Non-pigmented ciliary epithelial cell (primary cell): ENCODE data around the gene FBN1.

Experiments used
- DNase-seq: peaks from one replicate; pipeline ENCODE4 v3.0.0-alpha.2; 2010; ENCODE audit warnings: low read depth

FBN1 gene

DNA sequence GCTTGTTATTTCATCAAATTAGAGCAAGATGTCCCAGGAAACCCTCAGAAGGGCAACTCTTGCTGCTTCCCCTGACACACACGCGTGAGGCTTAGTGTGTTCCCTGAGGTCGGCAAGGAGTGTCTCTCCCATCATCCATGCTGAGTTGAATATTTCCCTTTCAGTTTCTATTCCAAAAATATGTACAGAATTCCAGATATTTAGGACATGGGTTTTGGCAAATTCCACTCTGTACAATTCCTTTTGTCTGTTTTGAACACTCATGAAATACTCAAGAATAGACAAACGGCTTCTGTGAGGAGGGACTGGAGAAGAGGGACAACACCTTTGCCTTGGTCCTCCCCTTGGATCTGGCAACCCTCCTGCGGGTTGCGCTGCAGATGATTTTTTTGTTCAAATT lies 176.2 kb downstream of the FBN1 start:
- no peak for DNase-seq

DNA sequence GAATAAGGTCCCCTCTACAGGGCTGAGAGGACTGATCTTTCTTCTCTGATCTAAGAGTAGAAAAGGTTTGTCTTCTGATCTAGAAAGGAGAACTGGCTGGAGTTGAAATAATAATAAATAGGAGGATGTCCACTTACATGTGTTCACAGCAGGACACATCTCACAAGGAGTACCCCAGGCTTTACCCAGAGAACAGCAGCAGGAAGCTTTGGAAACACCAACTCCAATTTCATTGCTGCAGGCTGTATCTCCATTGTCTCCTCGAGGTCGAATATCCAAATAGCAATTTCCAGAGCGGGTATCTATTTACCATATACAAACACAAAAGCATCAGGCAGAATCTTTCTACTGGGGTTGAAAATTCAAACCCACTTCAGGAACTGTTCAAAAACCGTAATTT lies 177.7 kb downstream of the FBN1 start:
- DNase-seq = no peak

DNA sequence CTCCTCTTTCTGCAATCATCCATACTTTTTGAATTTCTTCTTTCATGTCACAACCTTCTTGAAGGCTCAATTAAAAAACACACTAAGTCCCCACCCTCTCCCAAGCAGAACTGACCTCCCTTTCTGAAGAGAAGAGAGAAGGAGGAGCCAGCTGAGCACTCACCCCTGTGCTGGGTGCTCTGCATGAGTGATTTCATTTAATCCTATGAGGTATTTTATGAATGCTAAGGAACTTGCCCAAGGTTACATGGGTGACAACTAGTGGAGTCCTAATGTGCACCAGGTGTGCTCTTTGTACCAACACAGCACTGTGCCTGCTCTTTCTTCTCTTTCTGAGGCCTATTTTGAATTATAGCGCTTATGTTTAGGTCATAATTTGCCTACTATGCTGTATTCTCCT lies 178.7 kb downstream of the FBN1 start:
- DNase-seq = no peak

DNA sequence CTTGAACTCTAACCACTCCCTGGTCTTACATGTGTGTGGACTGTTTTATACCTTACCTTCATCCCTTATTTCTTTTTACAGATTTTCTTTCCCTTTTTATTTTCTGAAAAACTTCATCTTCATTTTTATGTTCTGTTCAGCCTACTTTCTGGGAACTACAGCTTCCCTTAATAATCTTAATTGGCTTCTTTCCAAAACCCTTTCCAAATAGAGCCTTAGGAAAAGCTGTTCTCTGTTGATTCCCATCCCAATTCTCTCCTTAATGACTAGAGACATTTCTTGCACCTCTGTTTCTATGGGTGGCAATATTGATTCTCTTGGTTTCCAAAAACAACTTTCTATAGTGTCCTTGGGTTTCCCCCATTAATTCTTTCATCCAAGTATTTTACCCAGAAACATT lies 179.4 kb downstream of the FBN1 start:
- no peak for DNase-seq

DNA sequence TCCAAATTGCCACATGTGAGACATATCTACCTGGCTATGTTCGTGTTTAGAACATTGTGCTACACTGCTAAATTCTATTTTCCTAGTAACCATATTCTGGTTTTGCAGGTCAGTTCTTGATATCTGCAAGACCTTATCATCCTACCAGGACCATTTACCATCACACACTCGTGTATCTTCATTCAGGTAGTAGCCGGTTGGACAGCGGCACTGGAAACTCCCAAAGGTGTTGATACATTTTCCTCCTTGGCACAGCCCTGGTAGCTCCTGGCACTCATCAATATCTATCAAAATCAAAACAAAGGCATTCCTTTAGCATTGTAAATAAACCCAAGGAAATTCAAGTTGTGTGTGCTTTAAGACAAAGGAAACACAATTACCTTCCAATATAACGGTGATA lies 180.1 kb downstream of the FBN1 start:
- DNase-seq = no peak

DNA sequence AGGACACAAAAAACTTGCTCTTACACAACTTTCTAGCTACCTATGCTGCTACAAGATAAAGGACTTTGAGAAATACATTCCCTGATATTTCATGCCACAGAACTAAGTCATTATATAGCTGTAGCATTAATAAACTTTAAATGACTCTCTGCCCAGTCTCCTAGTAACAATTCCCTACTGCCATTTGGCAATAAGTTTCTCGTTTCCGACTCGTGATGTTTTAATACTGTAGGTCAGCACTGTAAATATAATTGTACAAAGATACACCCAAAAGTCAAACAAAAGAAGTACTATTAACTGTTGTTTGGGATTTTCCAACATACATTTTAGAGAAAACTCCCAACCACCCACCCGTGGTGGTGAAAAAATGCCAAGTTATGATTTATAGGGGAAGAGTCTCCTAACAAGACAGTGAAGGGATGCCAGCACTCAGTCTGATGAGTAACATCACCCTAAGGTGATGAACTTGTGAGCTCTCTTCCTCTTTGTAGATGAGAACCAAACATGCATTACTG lies 182.1 kb downstream of the FBN1 start:
- no peak for DNase-seq

DNA sequence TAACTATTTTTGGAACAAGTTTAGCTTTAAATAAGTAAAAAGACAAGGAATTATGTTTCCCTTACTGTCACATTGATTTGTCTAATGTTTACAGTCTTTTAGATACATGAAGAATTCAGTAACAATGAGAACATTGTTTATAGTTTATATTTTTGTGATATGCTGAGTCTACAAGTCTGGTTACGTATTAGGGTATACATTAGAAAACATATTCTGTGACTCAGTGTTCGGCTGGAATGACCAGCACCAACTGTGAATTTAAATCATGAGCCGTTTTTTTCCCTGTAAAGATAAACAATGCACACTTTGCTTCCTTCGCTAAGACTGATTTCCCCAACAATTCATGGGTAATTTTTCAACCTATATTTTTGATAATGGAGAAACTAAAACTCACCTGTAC lies 182.8 kb downstream of the FBN1 start:
- DNase-seq = no peak

DNA sequence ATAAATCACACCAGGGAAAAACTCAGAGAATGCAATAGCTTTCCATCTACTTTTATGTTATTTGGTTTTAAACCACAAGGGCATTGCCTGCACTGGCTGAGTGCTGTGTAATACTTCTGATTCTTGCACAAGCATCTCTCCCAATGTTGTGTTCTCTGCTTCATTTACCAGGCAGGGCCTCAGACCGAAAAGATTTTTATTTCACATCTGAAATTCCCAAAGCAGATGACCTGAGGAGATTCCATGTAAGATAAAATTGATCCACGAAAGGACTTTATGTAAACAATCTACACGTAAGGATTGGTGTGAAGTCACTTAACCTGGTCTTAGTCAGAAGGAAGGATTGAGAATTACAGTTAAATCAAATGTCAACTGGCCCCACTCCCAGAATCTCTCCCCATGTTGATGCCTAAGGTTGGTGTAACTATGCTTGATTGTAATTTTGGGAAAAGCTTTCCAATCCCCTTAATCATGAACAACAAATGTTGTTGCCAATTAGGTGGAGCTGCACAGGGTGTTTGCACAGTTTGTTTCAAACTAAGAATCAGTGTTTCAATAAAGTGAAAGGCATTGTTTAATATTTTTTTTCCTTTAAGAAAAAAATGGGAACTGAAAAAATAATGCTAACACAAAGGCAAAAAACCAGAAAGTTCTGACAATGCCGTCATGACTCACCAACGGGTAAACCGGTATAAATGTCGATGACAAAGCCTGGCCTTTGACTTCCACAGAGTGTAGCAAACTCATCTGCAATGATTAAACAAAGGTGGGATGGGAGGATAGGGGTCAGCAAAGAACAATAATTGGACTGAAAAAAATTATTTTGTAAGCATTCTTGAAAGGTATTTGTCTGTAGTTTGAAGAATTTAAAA lies 185.7 kb downstream of the FBN1 start:
- no peak for DNase-seq

DNA sequence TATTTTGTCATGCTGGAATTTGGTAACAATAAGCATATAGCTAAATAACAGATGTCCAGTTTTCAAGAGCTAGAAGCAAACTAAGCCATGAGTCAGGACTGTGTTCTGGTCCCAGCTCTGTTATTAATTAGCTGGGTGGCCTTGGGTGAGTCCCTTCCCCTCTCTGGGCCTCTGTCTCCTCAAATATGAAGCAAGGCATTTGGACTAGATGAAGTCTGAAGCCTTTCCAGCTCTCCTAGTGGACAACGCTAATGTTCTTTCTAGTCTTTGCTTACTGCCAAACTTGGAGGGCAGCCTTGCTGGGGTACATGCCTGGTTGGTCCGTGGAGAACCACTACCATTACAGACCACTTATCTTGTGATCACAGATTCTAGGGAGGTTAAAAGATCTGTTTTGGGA lies 186.6 kb downstream of the FBN1 start:
- no peak for DNase-seq

DNA sequence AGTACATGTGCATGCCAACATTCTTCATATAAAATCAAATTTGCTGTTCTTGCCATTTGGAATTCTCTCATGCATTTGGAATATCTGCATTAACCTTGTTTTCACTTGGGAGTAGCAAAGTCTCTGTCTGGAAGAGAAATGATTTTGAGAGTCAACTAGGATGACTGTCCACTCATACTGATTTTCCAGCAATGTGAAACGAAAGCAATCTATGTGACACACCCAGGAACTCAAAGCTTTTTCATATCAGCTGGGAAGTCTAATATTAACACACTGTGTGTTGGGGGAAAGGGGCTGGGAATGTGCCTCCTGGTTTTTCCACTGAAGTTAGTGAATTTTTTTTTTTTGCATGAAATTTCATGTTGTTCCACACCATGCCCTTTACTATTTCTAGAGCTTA lies 189.4 kb downstream of the FBN1 start:
- no peak for DNase-seq

DNA sequence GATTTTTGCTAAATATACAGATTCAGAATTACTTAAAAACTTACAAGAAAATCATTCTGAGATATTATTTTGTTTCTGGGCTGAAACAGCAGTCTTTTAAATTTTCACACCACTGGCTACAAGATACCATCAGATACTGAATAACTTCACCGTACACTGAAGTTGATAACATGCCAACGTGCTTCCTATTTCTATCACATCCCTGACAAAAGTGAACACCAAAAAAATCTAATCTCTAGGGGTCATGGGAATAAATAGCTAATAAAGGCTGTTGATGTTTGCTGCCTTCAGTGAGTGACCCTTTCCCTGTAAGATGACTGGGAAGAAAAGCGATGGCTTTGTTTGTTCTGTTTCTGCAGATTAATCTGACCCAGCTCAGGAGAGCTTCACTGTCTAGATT lies 193.8 kb downstream of the FBN1 start:
- DNase-seq = no peak

DNA sequence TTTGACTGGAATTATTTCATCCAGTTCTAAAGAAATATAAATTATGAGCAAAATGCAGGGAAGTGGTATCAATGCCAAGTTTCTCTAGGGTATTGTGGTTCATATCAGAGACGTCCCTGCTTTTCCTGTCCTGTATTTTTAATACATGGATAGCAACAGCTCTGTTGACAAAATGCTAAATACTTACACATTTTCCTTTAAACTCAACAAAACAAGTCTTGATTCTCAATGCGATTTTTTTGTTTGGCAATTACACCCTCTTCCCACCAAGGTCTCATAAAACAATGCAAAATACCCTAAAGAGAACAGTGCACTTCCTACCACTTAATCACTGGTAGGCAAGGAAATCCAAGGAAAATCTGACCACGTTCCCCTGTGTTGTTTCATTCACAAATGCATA lies 194.3 kb downstream of the FBN1 start:
- DNase-seq = no peak

DNA sequence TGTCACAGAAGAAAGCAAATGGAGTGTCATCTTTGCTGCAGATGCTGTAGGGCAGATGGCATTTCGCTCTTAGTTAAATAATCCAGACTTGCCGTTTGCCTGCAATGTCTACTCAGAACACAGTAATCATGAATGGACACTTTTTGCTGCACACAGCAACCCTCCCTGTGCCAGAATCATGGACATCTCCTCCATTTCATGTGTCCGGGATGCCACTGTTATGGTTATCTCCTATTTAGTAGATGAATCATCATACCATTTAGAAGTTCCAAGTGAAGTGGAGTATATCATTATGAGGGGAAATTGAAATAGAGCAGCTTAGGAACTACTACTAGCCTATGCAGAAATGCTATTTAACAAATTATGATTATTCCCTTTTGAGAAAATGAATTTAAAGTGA lies 195.8 kb downstream of the FBN1 start:
- DNase-seq = no peak

DNA sequence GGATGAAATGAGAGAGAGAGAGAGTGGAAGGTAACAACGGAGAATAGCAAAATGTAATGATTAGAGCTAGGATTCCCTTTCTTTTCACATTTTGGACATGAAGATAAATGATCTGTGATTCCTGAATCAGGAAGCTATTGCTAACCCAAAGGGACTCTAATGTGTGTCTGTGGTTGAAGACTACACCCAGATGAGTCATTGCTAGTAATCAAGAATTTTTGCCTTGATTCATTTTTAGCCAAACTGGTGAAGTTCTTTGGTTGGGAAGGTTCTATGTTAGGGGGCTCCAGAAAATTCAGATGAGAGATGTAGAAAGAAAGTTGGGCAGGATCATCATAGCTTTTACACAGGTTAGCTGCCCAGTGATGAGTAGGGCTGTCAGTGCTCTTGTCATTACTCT lies 197.9 kb downstream of the FBN1 start:
- DNase-seq = no peak

DNA sequence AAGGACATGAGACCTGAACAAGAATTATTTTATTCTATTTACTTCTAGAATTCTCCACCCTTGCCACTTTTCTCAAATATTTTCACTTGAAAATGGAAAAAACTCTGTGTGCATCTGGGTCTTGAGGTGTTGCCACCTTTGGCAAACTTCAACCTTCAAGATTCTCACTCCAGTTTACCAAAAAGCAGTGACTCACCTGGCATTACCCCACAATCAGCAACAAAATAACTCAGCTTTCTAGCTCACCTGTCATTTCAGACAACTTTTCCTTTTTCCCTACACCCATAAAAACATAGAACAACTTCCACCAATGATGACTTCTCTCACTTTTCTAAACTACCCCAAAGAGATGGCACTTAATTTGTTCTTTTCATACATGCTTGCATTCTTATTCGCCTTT lies 198.5 kb downstream of the FBN1 start:
- no peak for DNase-seq

DNA sequence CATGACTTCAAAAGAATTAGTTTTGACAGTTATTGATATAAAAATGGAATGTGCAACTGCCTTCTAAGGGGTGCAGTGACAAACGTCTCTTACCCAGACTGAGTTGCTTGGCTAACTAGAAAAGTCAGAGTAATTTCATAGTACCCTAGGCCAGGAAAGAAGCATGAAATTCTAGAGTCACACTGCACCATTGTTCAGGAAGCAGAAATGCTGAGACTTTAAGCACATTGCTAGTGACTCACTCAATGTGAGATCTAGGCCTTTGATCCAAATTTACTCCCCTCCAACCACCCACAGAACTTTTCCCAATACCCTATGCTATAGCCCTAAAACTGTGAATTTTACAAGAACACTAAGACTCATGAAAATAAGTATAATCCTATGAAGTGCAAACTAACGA lies 203.5 kb downstream of the FBN1 start:
- no peak for DNase-seq

DNA sequence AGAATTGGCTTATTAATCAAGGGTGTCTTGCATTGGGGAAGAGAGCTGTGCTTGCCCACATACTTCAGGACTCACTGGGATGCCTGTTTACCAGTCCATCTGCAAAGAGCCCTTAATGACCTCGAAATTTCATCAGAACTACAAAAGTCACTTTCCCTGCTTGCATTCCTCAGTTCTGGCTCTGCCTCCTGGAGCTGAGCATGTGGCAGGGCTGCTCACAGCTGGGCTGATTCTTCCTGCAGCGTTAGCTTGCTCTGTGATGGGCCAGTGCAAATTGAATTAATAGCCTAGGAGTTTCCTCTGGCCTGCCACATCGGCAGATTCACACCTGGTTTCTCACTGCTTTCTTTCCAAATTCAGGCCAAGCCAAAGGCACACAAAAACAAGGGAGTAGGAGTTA lies 205.4 kb downstream of the FBN1 start:
- DNase-seq = no peak

DNA sequence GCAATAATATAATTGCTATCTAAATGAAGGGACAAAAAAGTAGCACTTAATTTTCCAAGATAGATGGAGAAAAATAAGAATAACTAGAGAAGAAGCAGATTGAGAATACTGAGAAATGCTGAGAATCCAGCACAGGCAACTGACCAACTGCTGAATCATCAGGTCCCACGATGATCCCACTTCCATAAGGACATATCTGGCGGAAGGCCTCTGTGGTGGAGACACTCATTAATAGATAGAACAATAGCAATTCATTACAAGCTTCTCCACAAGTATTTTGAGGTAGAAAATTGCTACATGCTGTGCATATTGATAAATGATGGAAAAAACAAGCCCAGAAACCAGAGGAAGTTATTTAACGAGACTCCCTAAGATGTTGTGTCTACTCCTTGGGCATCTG lies 208.3 kb downstream of the FBN1 start:
- no peak for DNase-seq

DNA sequence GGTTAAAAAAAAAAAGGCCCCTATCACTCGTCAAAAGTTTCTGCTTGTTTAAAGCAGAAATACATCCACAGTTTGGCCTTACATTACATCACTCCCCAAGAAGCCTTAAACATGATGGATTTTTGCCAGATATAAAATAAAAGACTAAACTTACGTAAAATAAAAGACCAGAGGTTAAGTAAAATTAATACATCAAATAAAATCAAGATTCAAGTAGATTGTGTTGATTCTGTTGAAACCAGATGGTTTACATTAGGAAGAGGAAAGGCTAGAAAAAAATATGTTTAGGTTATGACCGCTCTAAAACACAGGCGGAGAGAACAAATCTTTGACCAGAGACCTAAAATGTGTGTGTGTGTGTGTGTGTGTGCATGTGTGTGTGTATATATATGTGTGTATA lies 210.2 kb downstream of the FBN1 start:
- DNase-seq = no peak

DNA sequence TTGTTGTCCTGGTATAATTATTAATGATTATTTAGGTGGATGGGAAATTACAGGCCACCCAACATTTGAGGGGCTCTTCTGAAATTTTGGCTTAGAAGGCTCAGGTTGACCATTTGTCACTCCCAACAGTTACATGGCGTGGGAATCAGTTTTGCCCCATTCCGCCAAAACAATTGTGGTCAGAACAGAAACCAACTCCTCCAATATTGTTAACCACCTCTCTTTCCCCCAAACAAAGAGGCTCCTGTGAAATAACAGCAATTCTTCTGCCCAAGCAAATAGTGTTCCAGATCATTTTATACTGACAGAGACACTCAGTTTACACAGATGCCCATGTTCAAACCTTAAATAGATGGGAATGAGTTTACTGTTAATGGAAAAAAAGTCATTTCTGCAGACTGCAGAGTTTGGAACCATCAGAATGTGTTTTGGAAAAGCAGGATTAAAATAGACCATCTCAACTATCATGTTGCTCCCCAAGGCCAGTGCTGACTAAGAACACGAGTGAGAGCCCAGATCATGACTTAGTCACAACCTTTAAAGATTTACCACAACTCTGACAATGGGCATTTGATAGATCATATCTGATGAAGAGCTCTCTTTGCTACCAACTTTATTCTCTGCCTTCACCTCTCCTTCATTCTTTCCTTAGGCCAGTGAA lies 212.2 kb downstream of the FBN1 start:
- DNase-seq = no peak

DNA sequence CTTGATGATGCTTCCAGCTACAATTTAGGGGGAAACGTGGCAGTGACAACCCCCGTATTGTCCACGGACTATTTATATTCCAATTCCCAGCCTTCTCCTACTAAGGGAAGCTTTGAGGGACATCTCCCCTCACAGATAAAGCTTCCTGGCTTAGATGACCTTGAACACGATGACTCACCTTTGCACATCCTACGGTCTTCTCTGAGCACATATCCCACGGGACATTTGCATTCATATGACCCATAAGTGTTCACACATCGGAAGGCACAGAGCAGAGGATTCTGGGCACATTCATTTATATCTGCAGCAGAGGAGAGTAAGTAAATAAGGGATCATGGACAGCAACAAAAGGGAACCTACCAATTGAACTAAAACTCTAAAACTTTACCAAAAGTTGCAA lies 212.8 kb downstream of the FBN1 start:
- DNase-seq = no peak

DNA sequence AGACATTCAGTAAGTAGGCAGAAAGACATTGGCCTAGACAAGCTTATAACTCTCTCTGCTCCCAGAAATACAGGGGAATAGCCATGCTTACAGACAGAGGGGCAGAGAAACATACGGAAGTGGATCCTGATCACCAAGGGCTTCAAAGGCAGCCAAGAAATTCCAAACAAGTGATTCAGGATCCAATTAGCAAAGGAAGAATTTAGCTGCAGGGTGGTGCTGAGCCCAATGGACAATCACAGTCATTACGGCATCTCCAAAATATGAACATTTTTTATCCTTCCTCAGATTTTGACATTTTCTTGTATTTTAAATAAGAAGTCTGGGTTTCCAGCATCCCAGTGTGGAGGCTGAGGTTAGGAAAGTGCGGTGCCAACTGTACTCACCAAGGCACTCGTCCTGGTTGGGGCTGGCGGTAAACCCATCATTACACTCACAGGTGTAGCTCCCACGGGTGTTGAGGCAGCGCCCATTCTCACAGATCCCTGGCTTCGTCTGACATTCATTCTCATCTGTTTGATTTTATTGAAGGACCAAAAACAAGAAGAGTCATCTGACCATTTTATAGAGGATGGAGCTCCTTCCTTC lies 217.5 kb downstream of the FBN1 start:
- peak; percentile 46 for DNase-seq

DNA sequence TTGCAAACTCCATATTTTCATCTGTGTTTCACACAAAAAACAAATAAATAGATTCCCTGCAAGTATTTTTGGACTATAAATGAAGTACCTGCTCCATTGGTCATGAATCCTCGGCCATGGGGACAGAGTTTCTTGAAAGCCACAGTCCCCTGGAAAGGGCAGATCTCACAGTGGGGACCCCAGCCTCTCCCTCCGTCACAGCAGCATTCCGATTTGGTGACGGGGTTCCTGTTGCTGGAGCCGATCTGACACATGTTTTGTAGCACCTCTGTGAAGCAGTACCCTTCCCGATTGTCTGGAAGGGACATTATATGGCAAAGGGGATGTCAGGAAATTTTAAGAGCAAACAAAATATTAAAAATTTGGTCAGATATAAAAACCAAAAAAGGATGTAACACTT lies 218.0 kb downstream of the FBN1 start:
- no peak for DNase-seq
